IMR-90 (cell line): ENCODE measurements around the gene ARHGEF38. TPM values are rescaled to one million over a fixed set of nuclear protein-coding genes. Genes with fewer than 3 reads are reported as not detected.

Experiments used
- ATAC-seq: fragments of 200-7000 bp; cut with Tn5 transposase; 2 replicates; pipeline ENCODE4 v1.9.1; 2020; ENCODE audit warnings: low read depth, mild to moderate bottlenecking, moderate library complexity
- BruUV-seq: library from RNA; stranded (reverse); fragments of 400-500 nt; replicated peaks from 2 replicates; lab custom pipeline; 2021; lab: Mats Ljungman, UMichigan
- CTCF ChIA-PET: fragments of 300-600 bp; formaldehyde crosslinking; extraction: SDS; loops from one replicate; lab custom pipeline; 2021; ENCODE audit warnings: antibody characterized with exemption; lab: Yijun Ruan, JAX
- POLR2A ChIA-PET: fragments of 300-600 bp; sonication (Branson Sonifier 250); formaldehyde crosslinking; loops from one replicate; lab custom pipeline; 2022; ENCODE audit warnings: antibody characterized with exemption; ENCODE audit not compliant: unreplicated experiment; lab: Charles Lee
- DNase-seq: peaks from one replicate; pipeline ENCODE4 v3.0.0; 2013
- H2AFZ ChIP-seq: replicated peaks from 2 replicates; pipeline ENCODE3; 2013; ENCODE audit warnings: low read length, mild to moderate bottlenecking; ENCODE audit not compliant: poor library complexity
- H2AK5ac ChIP-seq: 2 replicates; pipeline ENCODE4 v1.6.1; 2013; ENCODE audit warnings: low read depth, low read length, inconsistent platforms
- H2AK9ac ChIP-seq: replicated peaks from 2 replicates; pipeline ENCODE3; 2013; ENCODE audit warnings: mild to moderate bottlenecking, low read depth, low read length, moderate library complexity; ENCODE audit not compliant: poor library complexity
- H2BK120ac ChIP-seq: 2 replicates; pipeline ENCODE4 v1.6.1; 2013; ENCODE audit warnings: low read depth, low read length, inconsistent platforms
- H2BK15ac ChIP-seq: 3 replicates; pipeline ENCODE4 v1.6.1; 2013; ENCODE audit warnings: low read depth, low read length, inconsistent platforms
- H2BK20ac ChIP-seq: 2 replicates; pipeline ENCODE4 v1.6.1; 2013; ENCODE audit warnings: low read depth, mild to moderate bottlenecking, inconsistent platforms, low read length, moderate library complexity
- H2BK5ac ChIP-seq: 2 replicates; pipeline ENCODE4 v1.6.1; 2013; ENCODE audit warnings: mild to moderate bottlenecking, low read depth, low read length, inconsistent platforms; ENCODE audit not compliant: poor library complexity, severe bottlenecking
- H3K14ac ChIP-seq: replicated peaks from 2 replicates; pipeline ENCODE4 v1.6.1; 2013; ENCODE audit warnings: low read depth, low read length, inconsistent platforms
- H3K18ac ChIP-seq: 2 replicates; pipeline ENCODE4 v1.6.1; 2013; ENCODE audit warnings: low read depth, low read length, control low read depth
- H3K23ac ChIP-seq: 2 replicates; pipeline ENCODE4 v1.6.1; 2013; ENCODE audit warnings: low read depth, low read length, inconsistent platforms
- H3K27ac ChIP-seq: 2 replicates; pipeline ENCODE4 v1.5.1; 2013; ENCODE audit warnings: mild to moderate bottlenecking, control low read depth, low read length; ENCODE audit not compliant: insufficient read depth
- H3K27me3 ChIP-seq: 2 replicates; pipeline ENCODE4 v1.6.1; 2013; ENCODE audit warnings: low read length; ENCODE audit not compliant: control insufficient read depth, insufficient read depth
- H3K36me3 ChIP-seq: 2 replicates; pipeline ENCODE4 v1.6.1; 2013; ENCODE audit warnings: low read length, mixed read lengths; ENCODE audit not compliant: control insufficient read depth, insufficient read depth
- H3K4ac ChIP-seq: 2 replicates; pipeline ENCODE4 v1.6.1; 2013; ENCODE audit warnings: low read depth, low read length, inconsistent platforms
- H3K4me1 ChIP-seq: 2 replicates; pipeline ENCODE4 v1.6.1; 2013; ENCODE audit warnings: low read length, mixed read lengths; ENCODE audit not compliant: control insufficient read depth, insufficient read depth
- H3K4me2 ChIP-seq: 2 replicates; pipeline ENCODE4 v1.6.1; 2013; ENCODE audit warnings: low read depth, mild to moderate bottlenecking, control low read depth, low read length, moderate library complexity
- H3K4me3 ChIP-seq: 2 replicates; pipeline ENCODE4 v1.5.1; 2013; ENCODE audit warnings: low read depth, mild to moderate bottlenecking, control low read depth, low read length, moderate library complexity; ENCODE audit not compliant: insufficient read depth
- H3K56ac ChIP-seq: 2 replicates; pipeline ENCODE4 v1.6.1; 2013; ENCODE audit warnings: low read length, inconsistent platforms; ENCODE audit not compliant: insufficient read depth; ENCODE audit errors: extremely low read depth
- H3K79me1 ChIP-seq, 2 experiments: 2 replicates each; pipeline ENCODE4 v1.6.1; 2013; ENCODE audit warnings: low read length in 2 of 2, inconsistent platforms in 1 of 2, low read depth in 1 of 2
- H3K9ac ChIP-seq: 2 replicates; pipeline ENCODE4 v1.6.1; 2013; ENCODE audit warnings: low read depth, low read length, control low read depth
- H3K9me1 ChIP-seq: 2 replicates; pipeline ENCODE4 v1.6.1; 2013; ENCODE audit warnings: low read length, inconsistent platforms; ENCODE audit not compliant: insufficient read depth
- H3K9me3 ChIP-seq: 2 replicates; pipeline ENCODE4 v1.6.1; 2013; ENCODE audit warnings: low read length; ENCODE audit not compliant: control insufficient read depth, insufficient read depth
- H4K20me1 ChIP-seq: 2 replicates; pipeline ENCODE4 v1.6.1; 2013; ENCODE audit warnings: low read length, inconsistent platforms; ENCODE audit not compliant: insufficient read depth
- H4K5ac ChIP-seq: 2 replicates; pipeline ENCODE4 v1.6.1; 2013; ENCODE audit warnings: mild to moderate bottlenecking, low read depth, low read length, control low read depth
- H4K8ac ChIP-seq, 2 experiments: 2 replicates each; pipeline ENCODE4 v1.6.1; 2013; ENCODE audit warnings: low read depth in 2 of 2, low read length in 2 of 2, control low read depth in 1 of 2, inconsistent platforms in 1 of 2
- H4K91ac ChIP-seq: 2 replicates; pipeline ENCODE4 v1.6.1; 2013; ENCODE audit warnings: low read depth, low read length, inconsistent platforms; ENCODE audit not compliant: insufficient read depth
- FOS ChIP-seq: fragments of 150-350 bp; IDR thresholded peaks from 2 replicates; pipeline ENCODE4 v1.6.1; 2016; ENCODE audit warnings: low read depth, low read length
- MAFK ChIP-seq: IDR thresholded peaks from 2 replicates; pipeline ENCODE4 v1.6.1; 2012; ENCODE audit warnings: low read depth, low read length, improper control_type of control experiment
- POLR2A ChIP-seq: IDR thresholded peaks from 2 replicates; pipeline ENCODE4 v1.6.1; 2012; ENCODE audit warnings: mild to moderate bottlenecking, low read depth, low read length
- RAD21 ChIP-seq: IDR thresholded peaks from 2 replicates; pipeline ENCODE4 v1.6.1; 2012; ENCODE audit warnings: low read length, improper control_type of control experiment
- RFX5 ChIP-seq: IDR thresholded peaks from 2 replicates; pipeline ENCODE4 v1.8.0; 2012; ENCODE audit warnings: low read depth, mild to moderate bottlenecking, low read length, moderate library complexity
- SMC3 ChIP-seq: fragments of 150-350 bp; IDR thresholded peaks from 2 replicates; pipeline ENCODE4 v1.6.1; 2016; ENCODE audit warnings: low read depth, mild to moderate bottlenecking, antibody characterized with exemption, low read length, moderate library complexity
- WGBS, 2 experiments: methylation state at CpG; one replicate each; pipeline versions ENCODE4 v1.1.5 to v1.1.7; 2013; ENCODE audit warnings: missing lambda C conversion rate in 2 of 2; ENCODE audit not compliant: insufficient read length in 1 of 2; ENCODE audit errors: extremely low coverage in 2 of 2; 5-methylcytosine and 5-hydroxymethylcytosine counted together
- dilution Hi-C: fragments of 300-500 bp; cut with HindIII; formaldehyde crosslinking; loops from one replicate; pipeline ENCODE4 v1.14.3; 2018; ENCODE audit warnings: low sequenced_read_pairs; ENCODE audit not compliant: unreplicated experiment
- in situ Hi-C: fragments of 300-500 bp; cut with MboI; formaldehyde crosslinking; loops from 3 replicates; pipeline ENCODE4 v1.14.3; 2019; ENCODE audit warnings: low sequenced_read_pairs, inconsistent platforms, mixed read lengths
- intact Hi-C: fragments of 100-400 bp; cut with micrococcal nuclease; formaldehyde crosslinking; loops from 2 replicates; pipeline ENCODE4 v1.10.0; 2022
- polyA plus RNA-seq, 3 experiments: library from polyadenylated mRNA; depleted of rRNA; stranded (reverse); fragments of >200 nt; gene quantifications; 2 replicates each; pipeline ENCODE4 v1.2.3, GENCODE V29; 2012; ENCODE audit warnings: low replicate concordance in 1 of 3
- total RNA-seq: library from RNA; depleted of rRNA; stranded (reverse); fragments of >200 nt; gene quantifications from 2 replicates; pipeline ENCODE4 v1.2.3, GENCODE V29; 2012
- TF ChIP-seq, protein P1 (sequence below): fragments of 150-350 bp; IDR thresholded peaks from 2 replicates; pipeline ENCODE4 v1.6.1; 2017; ENCODE audit warnings: mild to moderate bottlenecking, antibody characterized with exemption, low read length, low read depth
- TF ChIP-seq, protein P2 (sequence below): fragments of 150-350 bp; IDR thresholded peaks from 2 replicates; pipeline ENCODE4 v1.6.1; 2016; ENCODE audit warnings: low read depth, mild to moderate bottlenecking, low read length, moderate library complexity, borderline replicate concordance

The ARHGEF38 gene
- total and polyA plus RNA-seq, 2 of the 4 experiments (the other 2 are of a cell fraction) = not detected

DNA sequence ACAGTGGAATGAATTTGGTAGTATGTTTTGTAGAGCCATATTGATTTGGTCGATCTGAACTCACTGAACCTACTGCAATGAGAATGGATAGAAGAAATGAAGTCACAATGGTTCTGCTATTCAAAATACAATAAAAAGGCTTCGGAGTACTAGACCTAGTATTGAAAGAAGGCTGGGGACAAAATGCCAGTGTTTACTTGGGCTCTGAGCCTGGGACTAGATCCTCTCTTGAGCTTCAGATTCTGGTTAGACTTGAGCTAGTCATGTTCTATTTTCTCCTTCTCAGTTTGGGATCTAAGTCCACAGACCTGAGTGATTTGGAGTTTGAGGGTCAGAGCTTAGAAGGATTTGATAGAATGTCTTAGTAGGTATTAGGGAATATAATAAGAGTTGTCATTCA lies 146.2 kb downstream of the ARHGEF38 start:
- Histone ChIP-seq H2BK120ac (no peak overlapping the region), H2BK20ac (no peak overlapping the region), H4K91ac (no peak overlapping the region), H3K4me3 (no peak overlapping the region), H2AK5ac (no peak overlapping the region), H4K5ac (no peak overlapping the region), H3K79me1 (peaks cover 7 to 14% of the 10 kb centered on the region in 2 experiments), H3K9me3 (no peaks in the 10 kb centered on the region), H3K36me3 (peaks cover 3% of the 10 kb centered on the region; the same call in 1 of the 2 replicates), H2AK9ac (no peak overlapping the region), H2BK5ac (no peak overlapping the region), H3K4me1 (no peaks in the 10 kb centered on the region), H3K23ac (no peak overlapping the region), H3K27ac (no peak overlapping the region), H4K8ac (no peak overlapping the region), H4K20me1 (no peaks in the 10 kb centered on the region; the same call in 1 of the 2 replicates), H3K9me1 (no peaks in the 10 kb centered on the region), H3K4me2 (no peak overlapping the region), H3K27me3 (no peaks in the 10 kb centered on the region), H2BK15ac (no peak overlapping the region), H3K56ac (no peak overlapping the region), H3K4ac (no peak overlapping the region), H2AFZ (no peak overlapping the region), H3K18ac (no peak overlapping the region), H3K9ac (no peak overlapping the region), H3K14ac (no peak overlapping the region)
- TF ChIP-seq, protein P1, sequence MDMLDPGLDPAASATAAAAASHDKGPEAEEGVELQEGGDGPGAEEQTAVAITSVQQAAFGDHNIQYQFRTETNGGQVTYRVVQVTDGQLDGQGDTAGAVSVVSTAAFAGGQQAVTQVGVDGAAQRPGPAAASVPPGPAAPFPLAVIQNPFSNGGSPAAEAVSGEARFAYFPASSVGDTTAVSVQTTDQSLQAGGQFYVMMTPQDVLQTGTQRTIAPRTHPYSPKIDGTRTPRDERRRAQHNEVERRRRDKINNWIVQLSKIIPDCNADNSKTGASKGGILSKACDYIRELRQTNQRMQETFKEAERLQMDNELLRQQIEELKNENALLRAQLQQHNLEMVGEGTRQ = no peak
- TF ChIP-seq, protein P2, sequence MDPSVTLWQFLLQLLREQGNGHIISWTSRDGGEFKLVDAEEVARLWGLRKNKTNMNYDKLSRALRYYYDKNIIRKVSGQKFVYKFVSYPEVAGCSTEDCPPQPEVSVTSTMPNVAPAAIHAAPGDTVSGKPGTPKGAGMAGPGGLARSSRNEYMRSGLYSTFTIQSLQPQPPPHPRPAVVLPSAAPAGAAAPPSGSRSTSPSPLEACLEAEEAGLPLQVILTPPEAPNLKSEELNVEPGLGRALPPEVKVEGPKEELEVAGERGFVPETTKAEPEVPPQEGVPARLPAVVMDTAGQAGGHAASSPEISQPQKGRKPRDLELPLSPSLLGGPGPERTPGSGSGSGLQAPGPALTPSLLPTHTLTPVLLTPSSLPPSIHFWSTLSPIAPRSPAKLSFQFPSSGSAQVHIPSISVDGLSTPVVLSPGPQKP = no peak
- TF ChIP-seq FOS = no peak
- TF ChIP-seq RFX5 = no peak
- TF ChIP-seq POLR2A = no peak
- no peak for TF ChIP-seq MAFK
- no peak for TF ChIP-seq SMC3
- TF ChIP-seq RAD21 = no peak
- intact Hi-C loops (no loop called here), in situ Hi-C loops (no loop called here), dilution Hi-C loops (no loop called here)
- no TSS peak for BruUV-seq
- ChIA-PET CTCF (no interaction called here), POLR2A (no interaction called here)
- WGBS, 2 experiments = no CpG with 5 or more reads among the region's 2 CpGs
- DNase-seq (no peak), ATAC-seq (no peak)
